GM21381 (cell line): ENCODE measurements around the gene CCDC33.

Source experiments
- ATAC-seq: cut with Tn5 transposase; IDR thresholded peaks from one replicate; pipeline ENCODE4 v1.9.1; 2021; ENCODE audit warnings: mild to moderate bottlenecking, moderate library complexity; ENCODE audit not compliant: unreplicated experiment

CCDC33 gene

DNA sequence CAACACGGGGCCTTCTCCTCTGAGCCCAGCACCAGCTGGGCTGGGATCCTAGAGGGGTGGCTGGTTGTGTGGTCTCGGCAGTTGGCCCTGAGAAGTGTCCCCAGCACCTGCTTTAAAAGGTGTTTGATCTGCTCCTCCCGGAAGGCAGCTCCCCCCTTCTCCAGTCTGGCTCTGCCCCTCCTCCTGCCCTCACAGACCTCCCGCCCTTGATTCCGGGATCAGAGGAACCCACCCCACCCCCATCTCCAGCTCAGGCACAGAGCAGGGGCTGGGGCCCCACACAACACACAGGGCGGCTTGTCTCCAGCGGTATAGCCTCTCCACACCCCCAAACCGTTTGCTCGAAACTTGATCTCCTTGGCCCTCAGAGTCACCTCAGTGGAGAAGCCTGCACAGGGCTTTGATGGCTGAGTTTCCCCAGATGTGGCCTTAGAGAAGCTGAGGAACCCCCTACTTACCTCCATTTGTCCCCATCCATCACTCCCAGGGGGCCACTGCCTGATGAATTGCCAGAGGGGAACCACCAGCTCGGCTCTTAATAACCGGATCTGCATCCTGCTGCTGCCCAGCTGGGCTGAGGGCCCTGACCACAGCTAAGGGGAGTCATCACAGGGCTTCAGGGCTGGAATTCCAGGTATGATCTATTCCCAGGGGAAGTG is 27.1 kb upstream of the CCDC33 start:
- ATAC-seq = no peak

DNA sequence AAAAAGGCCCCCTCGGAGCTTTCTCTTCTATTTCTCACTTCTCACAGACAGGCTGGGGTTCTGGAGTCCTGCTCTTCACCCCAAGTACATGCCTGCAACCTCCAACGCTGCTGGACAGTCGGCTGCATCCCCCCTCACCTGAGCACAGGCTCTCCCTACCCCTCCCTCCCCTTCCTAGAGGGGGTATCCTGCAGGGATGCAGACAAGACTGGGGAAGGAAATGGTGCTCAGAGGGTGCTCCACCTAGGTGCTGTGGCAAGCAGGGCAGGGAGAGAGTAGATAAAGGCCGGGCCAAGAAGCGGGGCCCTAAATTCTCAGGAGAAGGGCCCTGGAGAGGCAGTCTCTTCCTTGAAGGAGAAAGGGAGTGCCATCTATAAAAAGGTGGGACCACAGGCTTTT is 26.6 kb upstream of the CCDC33 start:
- ATAC-seq = no peak

DNA sequence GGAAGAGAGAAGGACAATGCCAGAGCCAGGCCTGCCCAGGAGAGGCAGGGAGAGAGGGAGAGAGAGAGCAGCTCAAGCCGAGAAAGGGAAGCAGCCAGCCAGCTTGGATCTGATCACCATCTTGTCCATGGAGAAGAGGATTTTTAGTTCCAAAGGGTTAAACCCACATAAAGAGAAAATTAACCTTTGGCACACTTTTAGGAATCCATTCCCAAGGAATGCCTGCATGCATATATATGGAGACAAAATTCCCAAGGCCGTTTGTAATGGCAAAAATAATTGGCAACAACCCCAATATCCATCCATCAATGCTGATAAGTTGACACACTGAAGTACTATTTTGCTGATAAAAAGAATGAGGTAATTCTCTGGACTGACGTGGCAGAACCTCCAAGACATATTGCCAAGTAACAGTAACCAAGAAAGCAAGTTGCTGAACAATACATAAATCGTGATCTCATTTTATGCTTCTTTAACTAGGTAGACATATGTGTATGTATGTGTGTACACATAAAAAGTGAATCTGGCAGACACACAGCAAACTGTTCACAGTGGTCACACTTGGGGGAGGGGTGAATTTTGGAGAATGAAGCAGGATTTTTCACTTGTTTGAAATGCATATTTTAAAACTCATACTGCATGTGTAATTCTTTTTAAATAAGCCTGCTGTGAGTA is 26.0 kb upstream of the CCDC33 start:
- no peak for ATAC-seq

DNA sequence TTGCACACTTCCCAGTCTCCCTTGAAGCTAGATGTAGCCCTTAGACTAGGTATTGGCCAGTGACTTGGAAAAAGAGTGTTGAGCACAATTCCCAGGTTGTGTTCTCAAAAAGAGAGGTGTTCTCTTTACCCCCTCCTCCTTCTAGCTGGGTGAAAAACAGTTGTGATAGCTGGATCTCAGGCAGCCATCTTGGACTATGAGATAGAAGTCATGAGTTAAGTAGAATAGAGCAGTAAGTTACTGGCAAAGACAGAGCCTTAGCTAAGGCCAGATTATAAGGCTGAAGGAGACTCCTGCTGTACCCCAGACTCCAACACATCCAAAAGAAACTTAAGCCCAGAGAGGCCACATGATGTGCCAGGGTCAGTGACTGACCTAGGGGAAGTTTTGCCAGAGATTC is 25.4 kb upstream of the CCDC33 start:
- no peak for ATAC-seq

DNA sequence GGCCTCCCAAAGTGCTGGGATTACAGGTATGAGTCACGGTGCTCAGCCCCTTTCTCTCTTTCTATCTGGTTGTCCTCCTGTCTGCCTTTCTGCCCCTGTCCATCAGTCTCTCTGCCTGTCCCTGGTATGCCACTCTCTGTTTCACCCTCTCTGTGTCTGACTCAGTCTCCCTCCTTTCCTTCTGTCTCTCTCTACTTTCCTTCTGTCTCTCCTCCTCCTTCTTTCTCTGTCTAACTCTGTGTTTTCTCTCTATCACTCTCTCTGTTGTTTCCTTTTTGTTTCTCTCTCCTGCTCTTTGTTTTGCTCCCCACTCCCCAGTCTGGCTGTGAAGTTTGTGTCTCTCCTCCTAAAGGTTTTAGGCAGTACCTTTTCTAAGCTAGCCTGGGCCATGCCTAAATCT is 24.5 kb upstream of the CCDC33 start:
- no peak for ATAC-seq

DNA sequence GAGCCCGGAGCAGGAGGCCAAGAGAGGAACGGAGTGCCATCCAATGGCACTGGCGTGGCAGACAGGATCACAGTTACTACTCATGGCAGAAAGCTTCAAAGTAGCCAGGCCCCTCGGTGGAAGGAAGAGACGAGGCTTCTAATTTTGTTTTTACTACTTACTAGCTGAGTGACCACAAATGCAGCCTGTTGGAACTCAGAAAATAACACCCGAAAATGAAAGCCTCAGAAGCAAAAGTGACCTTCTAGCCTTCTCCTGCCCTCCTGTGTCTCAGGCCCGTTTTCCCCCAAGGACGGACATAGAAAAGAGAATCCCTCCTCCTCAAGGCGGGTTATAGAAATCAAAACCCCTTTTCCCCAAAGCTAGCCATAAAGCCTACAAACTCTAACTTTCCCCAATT is 23.6 kb upstream of the CCDC33 start:
- ATAC-seq = no peak

DNA sequence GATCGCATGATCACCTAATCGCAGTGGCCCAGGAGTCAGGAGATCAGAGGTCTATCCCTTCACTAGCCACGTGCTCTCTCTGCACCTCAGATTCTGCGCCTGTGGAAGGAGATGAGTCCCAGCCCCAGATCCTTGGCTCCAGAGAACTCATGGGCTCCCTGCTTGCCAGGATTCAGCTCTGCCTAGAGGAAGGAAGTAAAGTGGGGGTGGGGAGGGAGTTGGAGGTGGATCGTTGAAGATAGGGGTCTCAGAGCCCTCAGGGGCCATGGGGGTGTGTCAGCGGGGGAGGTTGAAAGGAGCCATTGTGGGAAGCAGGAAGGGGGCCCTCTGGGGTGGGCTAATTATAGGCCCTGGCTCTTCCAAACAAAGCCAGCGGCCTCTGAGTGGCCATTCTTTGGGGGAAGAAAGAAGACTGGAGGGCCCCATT is 22.3 kb upstream of the CCDC33 start:
- no peak for ATAC-seq

DNA sequence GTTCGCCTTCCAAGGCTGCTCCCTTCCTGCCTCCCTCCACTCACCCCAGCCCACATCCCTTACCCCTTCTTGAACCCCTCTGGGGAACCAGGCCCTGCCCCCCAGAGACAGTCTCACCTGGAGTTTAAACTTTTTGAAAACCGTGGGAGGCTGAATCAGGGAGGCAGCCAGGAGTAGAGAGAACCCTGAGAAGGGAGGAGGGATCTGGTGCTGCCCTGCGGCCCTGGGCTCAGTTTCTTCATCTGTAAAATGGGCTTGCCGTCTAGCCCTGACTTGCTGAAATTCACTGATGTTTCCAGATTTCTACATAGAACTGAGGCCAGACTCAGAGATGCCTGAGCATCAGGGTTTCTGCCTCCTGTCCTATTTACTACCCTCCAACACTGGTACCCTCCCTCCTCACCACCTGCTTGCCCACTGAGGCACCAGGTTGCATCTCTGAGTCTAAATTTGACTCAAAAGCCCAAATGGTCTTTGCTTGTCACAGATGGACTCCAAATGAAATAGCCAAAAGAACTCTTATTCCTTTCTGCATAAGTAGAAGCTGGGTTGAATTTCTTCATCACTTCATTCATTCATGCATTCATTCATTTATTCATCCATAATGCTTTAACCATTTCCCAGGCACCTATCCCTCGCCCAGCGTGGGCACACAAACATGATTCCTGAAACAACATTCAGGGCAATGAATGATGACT is 21.7 kb upstream of the CCDC33 start:
- ATAC-seq = no peak

DNA sequence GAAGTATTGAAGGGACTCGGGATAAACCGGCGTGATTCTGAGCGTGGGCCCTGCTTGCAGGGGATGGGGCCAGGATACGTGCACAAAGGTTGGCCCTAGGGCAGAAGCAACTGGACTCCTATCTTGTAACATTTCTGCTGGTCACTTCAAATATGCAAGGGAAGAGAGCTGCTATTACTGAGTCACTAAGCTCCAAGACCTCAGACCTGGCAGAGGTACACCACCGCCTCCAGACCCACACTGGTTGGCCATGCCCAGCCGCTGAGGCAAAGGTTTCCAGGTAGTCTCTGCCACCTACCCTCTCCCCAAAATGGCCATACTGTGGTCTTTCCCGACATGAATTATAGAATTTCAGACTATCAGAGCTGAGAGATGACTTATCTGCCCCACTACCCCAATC is 20.2 kb upstream of the CCDC33 start:
- no peak for ATAC-seq

DNA sequence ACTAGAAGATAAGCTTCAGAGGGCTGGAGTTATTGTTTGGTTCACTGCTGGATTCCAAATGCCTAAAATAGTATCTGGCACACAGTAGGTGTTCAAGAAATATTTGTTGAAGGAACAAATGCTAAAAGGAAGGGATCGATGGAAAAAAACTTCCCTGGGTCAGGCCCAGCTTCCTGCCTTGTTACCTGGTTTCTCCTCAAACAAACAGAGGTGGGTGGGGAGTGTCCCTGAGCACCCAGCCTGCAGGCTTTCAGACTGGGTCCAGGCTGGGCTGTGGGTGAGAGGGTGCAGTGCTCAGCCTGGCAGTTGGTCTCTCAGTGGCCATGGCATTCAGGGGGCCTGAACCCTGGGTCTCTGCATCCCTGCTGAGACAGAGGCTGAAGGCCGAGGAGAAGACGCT is 19.2 kb upstream of the CCDC33 start:
- no peak for ATAC-seq

DNA sequence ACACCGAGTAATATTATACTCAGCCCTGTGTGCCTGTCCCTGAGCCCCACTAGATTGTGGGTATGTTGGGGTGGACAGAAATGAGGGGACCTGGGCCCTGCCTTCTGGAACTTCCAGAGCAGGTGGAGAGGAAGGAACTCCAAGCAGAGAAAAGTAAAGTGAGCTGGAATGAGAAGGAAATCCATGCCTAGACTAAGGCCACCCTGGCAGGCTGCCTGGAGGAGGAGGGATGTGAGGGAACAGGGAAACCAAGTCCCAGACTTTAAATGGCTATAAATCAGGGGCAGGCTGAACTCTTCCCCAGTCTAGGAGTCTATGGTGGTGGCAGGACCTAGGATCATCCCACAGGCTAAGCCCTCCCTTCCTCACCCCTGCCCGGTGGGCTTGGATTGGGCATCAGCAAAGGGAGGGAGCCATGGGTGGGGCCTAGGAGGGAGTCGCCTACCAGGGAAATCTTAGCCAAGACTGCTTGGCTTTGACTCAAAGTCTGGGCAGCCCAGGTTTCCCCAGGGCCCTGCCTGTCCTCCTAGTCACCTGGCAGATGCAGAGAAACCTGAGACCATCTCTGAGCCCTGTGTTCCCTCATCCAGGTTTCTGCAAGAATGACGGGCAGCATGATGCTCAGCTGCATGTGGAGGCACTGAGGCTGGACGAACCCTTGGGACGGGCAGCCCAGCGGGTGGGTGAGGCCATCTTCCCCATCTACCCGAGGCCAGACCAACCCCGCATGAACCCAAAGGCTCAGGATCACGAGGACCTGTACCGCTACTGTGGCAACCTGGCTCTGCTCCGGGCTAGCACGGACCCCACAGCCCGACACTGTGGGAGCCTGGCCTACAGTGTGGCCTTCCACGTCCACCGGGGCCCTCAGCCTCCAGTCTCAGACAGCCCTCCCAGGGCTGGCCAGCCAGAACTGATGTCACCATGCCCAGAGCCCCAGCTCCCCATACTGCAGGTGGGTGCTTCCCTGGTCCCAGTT is 17.9 kb upstream of the CCDC33 start:
- no peak for ATAC-seq

DNA sequence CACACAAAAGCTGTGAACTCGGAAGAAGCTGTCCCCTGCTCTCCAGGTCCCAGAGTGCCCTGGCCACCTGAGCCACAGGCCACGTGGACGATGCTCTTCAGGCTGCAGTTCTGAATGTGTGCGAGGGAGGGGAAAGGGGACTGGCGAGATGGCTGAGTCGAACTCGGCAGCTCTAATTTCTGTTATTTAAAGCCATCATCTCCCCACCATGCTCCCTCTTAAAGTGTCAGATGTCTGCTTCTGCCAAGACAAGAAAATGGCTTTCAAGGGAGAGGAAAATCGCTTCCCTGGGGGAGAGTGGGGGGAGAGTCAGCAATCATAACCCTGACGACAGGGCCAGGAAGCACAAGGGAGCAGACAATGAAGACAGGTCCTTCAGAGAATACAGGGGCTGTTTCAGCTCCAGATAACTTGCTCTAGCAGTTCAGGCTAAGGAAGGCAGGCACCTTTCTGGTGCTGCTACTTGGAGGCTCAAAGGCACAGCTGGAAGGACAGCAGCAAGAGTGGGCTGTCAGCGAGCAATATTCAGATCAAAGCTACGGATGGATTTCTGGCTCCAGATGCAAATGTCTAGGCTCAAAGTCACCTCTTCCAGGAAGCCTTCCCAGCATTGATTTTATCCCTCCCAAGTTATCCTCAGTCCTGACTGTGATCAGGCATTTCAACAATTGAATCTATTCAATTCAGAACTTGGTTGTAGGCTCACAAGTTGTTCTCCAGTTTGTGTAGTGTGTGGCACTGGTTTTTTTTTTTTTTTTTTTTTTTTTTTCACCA is 15.5 kb upstream of the CCDC33 start:
- ATAC-seq = no peak

DNA sequence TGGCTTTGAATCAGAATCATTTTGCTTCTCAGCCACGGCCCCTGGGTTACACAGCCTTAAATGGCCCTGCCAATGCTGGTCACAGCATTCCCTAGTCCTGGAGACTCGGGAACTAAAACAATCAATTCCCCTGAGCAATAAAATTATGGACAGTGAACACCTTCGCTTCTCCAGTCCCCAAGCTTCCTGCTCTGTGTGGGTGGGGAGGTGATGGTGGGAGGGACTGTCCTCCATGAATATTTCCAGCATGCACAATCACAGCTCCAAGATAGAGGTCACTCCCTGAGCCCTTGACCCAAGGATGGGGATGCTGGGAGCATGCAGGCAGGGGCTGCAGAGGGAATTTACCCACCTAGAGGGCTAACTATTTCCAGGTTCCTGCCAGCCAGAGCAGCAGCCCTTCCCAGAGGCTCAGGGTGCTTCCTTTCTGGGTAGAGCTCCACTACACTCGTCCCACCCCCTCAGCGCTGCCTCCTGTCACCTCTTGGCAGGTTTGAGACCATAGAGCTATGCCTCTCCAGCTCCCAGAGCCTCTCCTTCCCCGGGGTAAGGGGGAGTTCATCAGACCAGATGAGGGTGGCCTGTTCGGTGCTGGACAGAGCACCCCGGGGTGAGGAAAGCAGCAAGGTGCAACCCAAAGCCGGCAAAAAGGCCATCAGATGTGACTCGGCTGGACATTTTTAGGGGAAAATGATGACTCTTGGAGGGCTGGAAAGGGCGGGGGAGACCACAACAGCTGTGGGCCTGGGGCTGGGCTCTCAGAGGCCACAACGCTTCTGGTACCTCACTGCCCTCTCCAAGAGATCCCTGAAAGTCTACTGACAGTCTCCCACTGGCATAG is 14.5 kb upstream of the CCDC33 start:
- no peak for ATAC-seq

DNA sequence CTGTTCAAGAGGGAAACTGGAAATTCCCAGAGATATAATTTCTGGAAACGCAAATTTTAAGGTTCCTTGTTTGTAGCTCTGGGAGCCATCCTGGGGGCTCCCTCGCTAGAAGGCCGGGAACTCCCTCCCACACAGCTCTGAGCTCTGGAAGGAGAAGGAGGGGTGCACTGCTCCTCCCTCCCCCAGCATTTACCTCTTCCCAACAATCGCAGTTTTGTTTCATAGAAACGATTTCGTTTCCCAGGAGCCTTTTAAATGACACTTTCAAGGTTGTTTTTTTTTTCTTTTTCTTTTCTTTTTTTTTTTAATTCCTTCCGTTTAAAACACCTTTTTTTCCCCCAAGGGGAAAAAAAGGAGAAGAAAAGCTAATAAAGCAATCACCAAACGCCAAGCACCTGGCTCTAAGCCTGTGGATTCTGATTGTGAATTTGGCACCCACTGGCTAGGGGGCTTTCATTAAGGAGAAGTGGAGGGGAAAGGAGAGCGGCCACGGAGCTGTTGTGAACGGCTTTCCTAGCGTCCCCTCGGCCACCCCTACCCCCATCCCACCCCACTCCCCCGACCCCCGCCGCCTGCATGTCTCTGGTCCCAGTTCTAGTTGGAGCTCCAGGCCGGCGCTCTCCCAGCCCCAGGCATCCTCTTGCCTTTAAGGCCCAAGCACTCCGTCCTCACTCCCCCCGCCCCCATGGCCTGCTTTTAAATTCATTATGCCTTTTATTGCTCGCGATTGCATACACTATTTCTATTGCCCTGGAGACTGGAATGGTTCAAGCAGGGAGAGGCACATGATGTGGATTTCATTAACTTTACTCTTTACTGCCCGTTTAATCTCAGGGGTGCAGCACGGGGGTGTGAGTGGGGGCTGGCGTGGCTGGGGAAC is 13.6 kb upstream of the CCDC33 start:
- no peak for ATAC-seq

DNA sequence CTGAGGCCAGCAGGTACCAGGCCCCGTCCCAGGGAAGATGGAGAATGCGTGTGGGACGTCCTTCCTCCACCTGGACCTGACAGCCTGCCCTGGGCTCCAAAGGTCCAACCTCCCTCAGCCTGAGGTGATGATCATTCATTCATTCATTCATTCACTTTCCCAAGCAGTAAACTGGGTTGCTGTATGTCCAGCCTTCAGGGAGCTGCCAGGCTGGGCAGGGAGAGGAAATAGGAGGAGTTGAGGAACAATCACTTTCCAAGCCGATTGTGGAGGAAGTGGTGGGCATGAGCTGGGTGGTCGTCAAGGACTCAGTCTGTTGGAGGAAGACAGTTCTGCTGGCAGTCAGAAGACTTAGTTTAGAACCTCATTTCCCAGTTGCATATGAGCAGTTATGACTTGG is 10.2 kb upstream of the CCDC33 start:
- no peak for ATAC-seq

DNA sequence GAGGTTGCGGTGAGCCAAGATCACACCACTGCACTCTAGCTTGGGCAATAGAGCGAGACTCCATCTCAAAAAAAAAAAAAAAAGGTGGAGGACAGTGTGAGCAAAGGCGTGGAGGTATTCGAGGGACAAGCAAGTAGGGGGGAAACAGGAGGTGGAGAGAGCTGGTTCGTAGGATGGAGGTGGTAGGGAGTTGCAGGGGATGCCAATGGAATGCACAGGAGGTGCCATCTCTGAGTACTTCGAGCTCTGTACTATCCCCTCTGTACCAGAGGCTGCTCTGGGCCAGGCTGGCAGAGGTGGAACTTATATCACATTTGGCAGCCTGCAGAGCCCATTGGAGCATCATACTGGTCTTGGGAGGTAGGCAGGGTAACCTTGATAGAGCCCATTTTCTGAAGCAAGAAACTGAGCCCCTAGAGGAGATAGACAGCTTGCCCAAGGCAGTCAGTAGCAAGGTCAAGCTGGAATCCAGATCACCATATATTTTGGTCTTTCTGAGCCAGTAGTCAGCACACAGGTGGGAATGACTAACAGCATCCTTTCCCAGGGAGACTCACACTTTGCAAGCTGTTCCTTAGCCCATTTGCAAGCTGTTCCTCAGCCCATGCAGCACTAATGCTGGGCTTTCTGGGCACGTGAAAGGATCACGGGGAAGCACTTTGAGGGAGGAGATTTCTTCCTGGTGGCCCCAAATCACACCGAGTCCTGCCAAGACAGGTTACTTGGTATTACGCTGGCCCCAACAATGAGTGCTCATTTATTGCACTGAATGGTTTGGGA is 9.2 kb upstream of the CCDC33 start:
- no peak for ATAC-seq

DNA sequence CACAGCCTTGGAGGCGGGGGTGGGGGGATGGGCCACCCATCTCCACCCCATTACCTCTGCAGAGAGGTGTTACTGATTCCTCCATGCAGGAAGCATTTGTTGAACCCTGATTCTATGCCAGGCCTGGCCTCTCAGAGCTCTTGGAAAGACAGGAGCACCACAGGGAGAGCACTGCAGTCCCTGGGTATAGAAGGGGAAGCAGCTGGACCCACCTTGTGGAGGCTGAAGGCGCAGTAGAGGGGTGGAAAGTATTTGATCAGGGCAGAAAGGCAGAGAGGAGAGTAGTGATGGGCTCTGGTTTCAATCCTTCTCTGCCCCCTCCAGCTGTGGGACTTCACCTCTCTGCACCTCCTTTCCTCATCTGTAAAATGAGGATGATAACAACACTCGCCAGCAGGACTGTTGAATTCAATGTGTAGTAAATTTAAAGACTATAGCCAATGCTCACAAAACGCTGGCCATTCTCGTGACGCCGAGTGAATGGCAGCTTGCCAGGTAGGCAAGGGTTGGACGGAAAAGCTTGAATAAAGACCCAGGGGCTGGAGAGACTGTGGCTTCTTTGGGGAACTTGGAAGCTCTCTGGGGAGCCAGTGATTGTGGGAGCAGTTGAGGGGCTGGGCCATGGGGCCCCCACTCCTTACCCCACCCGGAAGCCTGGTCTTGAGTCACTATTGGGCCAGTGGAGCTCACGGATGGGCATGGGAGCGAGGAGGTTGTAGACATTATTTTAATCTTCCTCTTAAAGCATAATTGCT is 8.0 kb upstream of the CCDC33 start:
- ATAC-seq = no peak
